Cardiac atrium fibroblast (primary cell): Measurements from ENCODE around the gene TMEM247. TPM values are rescaled to one million over a fixed set of nuclear protein-coding genes. Genes with fewer than 3 reads are reported as not detected.

Source experiments
- total RNA-seq: library from RNA; depleted of rRNA; stranded (reverse); fragments of >200 nt; gene quantifications from 2 replicates; pipeline ENCODE4 v1.2.3, GENCODE V29; 2015

TMEM247 gene
- not detected in 2 replicates for total RNA-seq

DNA sequence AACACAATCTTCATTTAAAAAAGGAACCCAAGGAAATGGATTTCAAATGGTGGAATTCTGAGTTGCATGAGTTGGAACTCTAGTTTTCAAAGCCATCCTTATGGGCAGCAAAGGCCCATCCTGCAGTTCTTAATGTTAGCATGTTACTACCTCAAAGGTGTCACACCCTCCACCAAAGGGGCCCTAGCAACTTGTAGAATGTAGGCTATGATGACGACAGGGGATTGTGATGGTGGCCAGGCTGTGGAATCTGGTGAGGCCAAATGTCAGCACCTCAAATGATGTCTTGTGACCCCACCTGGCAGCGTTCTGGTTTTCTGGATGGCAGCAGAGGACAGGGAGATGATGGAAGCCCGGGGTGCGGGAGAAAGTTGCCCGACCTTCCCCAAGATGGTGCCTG is at the start of gene TMEM247:
Gene TMEM247, plus strand, starts transcription at position 301 of the 400 bp plus-strand sequence.

Other genes with a start within 250 kb of the TMEM247 start
- 244 and 341 TPM in 2 replicates for gene EPAS1, start 182.2 kb upstream of the TMEM247 start, total RNA-seq
- gene RHOQ, start 62.9 kb downstream of the TMEM247 start, total RNA-seq = 43.0 and 79.7 TPM in 2 replicates
- gene ATP6V1E2, start 63.0 kb downstream of the TMEM247 start, total RNA-seq = 2.8 and 6.0 TPM in 2 replicates
- gene PIGF, start 137.5 kb downstream of the TMEM247 start, total RNA-seq = 12.3 and 16.1 TPM in 2 replicates
- 7.9 and 11.2 TPM in 2 replicates for gene CRIPT, start 137.7 kb downstream of the TMEM247 start, total RNA-seq
- gene SOCS5, start 219.7 kb downstream of the TMEM247 start, total RNA-seq = 21.1 and 34.0 TPM in 2 replicates